Ureter (tissue), 1 donor: ENCODE measurements around the gene CALHM4. TPM values are rescaled to one million over a fixed set of nuclear protein-coding genes. Genes with fewer than 3 reads are reported as not detected.

Source experiments
- DNase-seq: peaks from one replicate; pipeline ENCODE4 v3.0.0-alpha.2; 2020; ENCODE audit warnings: low spot score
- total RNA-seq: library from RNA; stranded (reverse); gene quantifications from one replicate; pipeline ENCODE4 v1.2.4, GENCODE V29; 2023
- donor health status: DM: yes; HTN: yes; CAD: no.

CALHM4 gene
- total RNA-seq, 1 donor from 2014 or later = not detected

DNA sequence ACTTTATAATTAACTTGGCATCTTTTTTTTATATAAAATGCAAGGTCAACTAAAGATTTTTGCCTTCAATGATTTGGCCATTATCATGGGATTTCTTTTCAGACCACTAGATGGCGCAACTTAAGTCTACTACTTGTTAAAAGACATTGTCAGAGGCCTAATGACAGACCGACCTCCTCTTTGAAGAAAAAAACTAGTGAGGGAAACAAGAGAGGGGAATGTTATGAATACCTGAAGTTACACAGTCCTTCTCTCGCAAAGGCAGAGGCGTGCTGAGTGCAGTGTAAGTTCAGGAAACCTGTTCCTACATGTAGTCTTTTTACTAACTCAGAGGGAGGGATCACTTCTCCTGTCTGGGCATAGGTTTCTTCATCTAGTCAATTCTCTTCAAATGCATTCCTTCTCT, 17.3 kb upstream of the CALHM4 start:
- no peak for DNase-seq

DNA sequence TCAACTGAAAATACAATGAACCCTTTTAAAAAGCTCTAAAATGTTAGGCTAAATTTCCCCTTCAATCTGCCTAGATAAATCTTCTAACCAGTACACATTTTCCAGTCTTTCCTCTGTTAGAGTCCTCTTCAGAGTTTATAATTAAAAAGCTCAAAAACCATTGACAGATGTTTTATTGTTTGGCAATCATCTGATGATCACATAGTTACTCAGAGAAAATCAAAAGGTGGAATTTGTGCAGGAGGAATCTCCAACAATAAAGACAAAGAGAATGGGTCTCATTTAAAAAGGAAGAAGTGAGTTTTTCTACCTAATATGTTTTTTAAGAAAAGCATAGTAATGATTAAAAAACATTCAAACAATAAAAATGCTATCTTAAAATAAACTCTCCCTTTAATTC, 11.1 kb upstream of the CALHM4 start:
- no peak for DNase-seq

DNA sequence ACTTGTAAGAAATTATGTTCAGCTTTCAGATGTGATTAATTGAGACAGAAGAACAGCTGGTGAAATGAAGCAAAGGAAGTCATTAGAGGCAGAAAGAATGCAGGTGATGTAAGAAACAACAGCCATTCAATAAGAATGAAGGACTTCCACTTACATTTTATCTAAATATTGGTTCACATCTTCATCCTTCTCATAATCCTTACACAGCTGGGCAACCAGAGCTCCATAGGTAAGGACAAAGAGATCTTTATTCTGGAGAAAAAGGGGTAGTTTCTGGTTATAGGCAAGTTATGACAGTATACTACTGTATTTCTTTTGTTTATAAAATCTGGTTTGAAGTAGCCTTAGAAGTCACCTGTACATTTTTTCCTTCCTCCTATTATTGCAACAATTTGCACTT, 10.4 kb upstream of the CALHM4 start:
- DNase-seq = no peak

- no peak for DNase-seq
Measured at GRCh38 chr6:116545651-116546050, 7.9 kb upstream of the CALHM4 start, which contains the start of gene TRAPPC3L. TRAPPC3L (minus strand) TSS chr6:116545684; CDS start chr6:116545514, 170 bp downstream.

DNA sequence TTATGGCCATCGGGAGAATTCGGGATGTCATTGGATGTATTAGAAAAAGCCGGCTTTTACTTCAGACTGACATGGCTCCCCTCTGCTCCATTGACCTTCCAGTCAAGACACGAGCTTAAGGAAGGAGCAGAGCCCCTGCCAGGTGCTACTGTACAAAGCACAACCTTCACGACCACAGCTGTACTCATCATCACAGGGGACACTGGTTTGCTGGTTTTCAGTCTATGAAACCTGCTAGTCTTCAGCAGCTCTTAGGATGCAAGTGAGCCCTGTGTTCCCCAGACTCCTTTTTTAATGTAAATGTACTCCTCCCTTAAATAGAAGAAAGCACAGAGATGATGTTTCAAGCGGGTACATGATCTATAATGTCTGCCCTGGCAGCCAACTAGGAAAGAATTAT, 6.2 kb upstream of the CALHM4 start:
- DNase-seq = no peak

GRCh38 chr6:116550796-116551195, 2.8 kb upstream of the CALHM4 start:
- no peak for DNase-seq

DNA sequence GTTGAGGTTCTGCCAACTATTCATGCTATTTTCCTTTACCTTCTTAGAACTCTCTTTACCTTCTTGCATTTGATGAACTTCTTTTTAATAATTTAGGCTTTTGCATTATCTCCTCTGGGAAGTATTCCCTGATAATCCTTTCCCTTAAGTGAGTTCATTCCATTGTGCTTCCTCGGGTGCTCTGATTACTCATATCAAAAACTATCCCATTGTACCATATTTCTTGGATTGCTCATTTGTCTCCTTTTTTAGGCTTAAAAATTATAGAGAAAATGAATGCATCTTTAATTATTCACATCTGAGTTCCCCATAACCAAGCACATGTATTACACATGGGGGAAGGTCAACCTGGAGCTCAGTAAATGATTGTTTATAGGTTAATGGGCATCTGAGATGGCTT, 2.5 kb downstream of the CALHM4 start:
- DNase-seq = no peak

DNA sequence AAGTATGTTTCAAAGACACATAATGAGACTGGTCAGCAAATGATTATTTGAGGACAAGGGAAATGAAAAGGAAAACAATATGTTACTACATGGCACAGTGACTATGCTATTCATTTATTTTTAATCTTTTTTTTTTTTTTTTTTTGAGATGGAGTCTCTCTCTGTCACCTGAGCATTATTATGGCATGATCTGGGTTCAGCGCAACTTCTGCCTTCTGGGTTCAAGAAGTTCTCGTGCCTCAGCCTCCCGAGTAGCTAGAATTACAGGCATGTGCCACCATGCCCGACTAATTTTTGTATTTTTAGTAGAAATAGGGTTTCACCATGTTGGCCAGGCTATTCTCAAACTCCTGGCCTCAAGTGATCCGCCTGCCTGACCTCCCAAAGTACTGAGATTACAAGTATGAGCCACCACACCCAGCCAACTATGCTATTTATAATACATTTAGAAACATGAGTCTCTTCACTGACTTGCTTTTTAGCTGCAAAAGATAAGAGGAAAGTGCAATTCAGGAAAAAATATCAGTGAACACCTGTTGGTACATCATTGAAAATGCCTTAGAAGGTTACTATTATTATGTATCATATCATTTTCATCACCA, 3.4 kb downstream of the CALHM4 start:
- DNase-seq = no peak

DNA sequence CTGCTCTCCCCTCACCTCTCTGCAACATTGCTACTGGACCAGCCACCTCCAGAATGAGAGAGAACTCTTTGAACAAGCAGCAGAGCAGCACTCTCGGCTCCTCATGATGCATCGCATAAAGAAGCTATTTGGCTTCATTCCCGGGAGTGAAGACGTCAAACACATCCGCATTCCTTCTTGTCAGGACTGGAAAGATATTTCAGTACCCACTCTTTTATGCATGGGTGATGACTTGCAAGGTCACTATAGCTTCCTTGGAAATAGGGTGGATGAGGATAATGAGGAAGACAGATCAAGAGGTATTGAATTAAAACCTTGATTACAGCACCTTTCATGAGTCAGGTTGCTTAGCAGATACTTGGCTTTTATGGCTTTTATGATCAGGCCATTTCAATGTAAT, 4.3 kb downstream of the CALHM4 start:
- no peak for DNase-seq

GRCh38 chr6:116560130-116560529, 6.6 kb downstream of the CALHM4 start:
- DNase-seq = no peak

DNA sequence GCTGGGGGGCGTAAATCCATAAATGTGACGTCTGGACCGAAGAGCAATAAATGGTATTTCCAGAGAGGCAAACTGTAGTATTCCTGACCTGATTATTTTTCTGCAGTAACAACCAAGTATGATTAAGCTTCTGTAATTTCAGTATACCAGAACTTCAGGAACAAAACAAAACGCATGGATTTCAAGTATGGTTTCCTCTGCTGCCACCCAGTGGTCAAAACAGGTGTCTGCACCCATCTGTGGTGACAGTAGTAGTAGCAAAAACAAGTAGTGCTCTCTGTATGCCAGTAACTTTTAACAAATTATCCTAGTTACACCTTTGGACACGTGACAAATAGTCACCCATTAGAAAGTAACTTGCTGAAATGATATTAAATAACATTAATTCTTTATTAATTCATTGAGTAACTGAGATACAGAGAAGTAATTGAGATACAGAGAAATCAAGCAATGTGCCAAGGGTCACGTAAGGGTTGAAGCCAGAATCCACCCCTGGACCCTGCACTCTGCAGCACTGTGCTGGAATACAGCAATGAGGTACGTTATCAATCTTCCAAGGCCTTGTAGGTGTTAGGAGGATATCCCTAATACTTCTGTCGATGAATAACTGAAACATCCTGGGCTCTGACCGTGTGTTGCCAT, 7.9 kb downstream of the CALHM4 start:
- DNase-seq = peak; percentile 78

DNA sequence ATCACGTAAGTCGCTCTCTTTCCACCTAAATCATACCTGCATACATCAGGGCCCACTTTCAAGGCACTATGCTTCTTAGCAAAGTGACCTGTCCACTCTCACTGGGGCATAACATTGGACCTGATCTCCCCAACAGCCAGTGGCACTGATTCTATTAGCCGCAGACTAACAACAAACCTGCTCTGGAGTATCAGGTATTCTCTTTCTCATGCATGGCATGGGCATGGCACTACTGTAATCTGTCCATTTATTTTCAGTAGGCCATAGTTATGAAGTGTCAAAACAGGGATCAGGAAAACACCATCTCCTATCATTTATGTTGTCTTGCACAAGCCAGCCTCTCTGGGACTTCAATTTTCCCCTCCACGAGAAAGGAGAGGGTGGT, 8.5 kb downstream of the CALHM4 start:
- DNase-seq = no peak

DNA sequence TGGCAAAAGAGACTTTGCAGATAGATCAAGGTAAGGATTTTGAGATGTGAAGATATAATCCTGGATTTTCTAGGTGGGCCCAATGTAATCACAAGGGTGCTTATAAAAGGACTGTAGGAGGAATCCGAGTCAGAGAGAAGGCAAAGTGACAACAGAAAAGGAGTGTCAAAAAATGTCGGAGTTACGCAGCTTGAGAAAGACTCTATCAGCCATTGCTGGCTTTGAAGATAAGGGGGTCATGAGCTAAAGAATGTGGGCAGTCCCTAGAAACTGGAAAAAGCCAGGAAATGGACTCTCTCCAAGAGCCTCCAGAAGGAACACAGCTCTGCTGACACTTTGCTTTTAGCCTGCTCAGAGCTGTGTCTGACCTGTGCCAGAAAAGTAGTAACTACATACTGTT, 9.1 kb downstream of the CALHM4 start:
- no peak for DNase-seq

DNA sequence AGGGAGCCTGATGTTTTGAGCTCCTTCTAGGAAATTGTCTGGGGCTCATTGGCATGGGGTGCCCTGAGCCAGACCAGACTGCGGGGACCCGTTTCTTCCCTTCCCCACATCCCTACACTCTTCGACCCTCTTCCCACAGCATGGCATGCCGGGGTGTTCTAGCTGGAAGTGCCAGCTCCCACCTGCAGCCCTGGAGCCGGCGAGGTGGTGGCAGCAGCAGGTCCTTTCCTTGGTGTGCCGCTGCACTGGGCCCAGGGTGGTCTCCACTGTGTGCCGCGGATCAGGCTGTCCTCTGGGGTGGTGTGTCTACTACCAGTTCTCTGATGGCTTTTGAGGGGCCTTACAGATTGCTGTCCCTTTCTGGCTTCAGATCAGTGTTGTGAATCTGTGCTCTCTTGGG, 10.3 kb downstream of the CALHM4 start:
- no peak for DNase-seq

DNA sequence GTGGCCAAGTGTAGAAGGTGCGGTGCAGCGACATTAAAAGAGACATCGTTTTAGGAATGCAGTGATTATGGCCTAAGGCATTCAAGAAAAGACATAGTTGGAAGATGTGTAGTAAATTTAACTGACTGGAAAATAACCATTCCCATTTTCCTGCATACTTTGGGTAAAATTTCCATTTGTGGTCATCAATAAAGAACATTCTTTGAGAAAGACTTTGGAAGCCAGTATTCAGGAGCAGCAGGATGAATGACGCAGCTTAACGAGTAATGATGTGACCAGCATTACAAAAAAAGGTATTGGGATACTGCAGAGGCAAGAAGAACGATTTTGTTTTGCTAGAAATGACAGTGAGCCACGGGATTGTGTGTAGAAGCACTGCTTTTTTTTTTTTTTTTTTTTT, 10.8 kb downstream of the CALHM4 start:
- DNase-seq = no peak

GRCh38 chr6:116564921-116565872, 11.6 kb downstream of the CALHM4 start:
- no peak for DNase-seq

DNA sequence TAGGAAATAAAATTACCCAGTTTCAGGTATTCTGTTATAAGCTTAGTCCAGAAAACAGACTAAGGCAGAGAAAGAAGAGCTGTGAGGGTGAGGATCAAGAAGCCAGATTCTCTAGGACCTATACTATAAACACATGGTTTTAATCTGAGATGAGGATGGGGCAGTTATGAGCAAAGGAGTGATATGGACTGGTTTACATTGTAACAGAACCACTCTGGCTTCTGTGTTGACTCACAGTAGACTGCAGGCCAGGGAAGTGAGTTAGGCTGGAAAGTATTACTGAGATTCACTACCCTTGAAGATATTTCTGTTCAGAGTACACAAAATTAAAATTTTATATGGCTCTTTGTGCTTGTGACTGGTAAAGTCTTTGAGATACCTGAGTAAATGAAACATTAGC, 14.6 kb downstream of the CALHM4 start:
- DNase-seq = no peak

GRCh38 chr6:116568821-116569755, 15.5 kb downstream of the CALHM4 start:
- no peak for DNase-seq

GRCh38 chr6:116570856-116571682, 17.5 kb downstream of the CALHM4 start, which contains the start of gene RWDD1:
RWDD1 (plus strand) TSS chr6:116571504; CDS start chr6:116571583, 79 bp downstream.
- DNase-seq = peak; percentile 99

DNA sequence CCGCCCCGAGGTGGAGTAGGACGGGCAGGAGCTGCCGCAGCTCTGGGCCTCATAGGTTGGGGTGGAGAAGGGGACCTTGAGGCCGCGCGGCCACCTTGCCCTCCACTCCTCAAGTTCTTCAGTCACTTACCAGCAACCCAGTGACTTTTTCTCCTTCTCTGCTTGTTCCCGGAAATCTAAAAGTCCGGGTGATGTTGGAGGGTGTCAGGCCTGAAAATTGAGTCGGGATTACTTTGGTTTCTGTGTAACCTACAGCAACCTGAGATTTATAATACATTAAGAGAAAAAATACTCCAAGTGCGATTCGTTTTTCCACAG, 18.1 kb downstream of the CALHM4 start:
- no peak for DNase-seq

DNA sequence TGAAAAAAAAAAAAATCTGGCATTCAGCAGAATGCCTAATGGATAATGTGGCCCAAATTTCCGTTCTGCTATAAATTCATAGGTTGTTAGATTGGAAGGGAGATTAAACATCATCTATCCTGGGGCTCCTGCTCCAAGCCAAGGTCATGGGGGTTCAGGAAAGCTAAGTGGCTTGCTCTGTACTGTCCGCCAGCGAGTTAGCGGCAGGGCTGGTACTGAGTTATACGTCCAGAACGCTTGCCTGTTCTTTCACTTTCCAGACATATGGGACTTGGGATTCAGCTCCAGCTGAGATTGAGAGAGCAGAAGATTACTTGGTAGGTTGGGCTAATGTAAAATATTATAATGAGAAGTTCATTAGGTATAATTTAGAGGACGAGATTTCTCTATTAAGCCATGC, 18.6 kb downstream of the CALHM4 start:
- DNase-seq = no peak
